WERI-Rb-1 (cell line): ENCODE data around the gene LIMS1.

ENCODE experiments used
- DNase-seq: peaks from one replicate; pipeline ENCODE4 v3.0.0-alpha.2; 2020
- H3K27ac ChIP-seq: fragments of 250-450 bp; sonication (Bioruptor Pico); 2 replicates; pipeline ENCODE4 v1.5.1; 2020; ENCODE audit warnings: mild to moderate bottlenecking, moderate library complexity
- H3K27me3 ChIP-seq: fragments of 250-450 bp; sonication (Bioruptor Pico); 2 replicates; pipeline ENCODE4 v1.5.1; 2021; ENCODE audit warnings: mild to moderate bottlenecking, low read depth, moderate library complexity; ENCODE audit not compliant: insufficient read depth, severe bottlenecking
- H3K36me3 ChIP-seq: fragments of 250-450 bp; sonication (Bioruptor Pico); 2 replicates; pipeline ENCODE4 v1.5.1; 2020; ENCODE audit warnings: mild to moderate bottlenecking, moderate library complexity
- H3K4me3 ChIP-seq: 2 replicates; pipeline ENCODE4 v1.5.1; 2011; ENCODE audit warnings: low read depth, mild to moderate bottlenecking, control low read depth, low read length
- H3K9me3 ChIP-seq: fragments of 250-450 bp; sonication (Bioruptor Pico); 2 replicates; pipeline ENCODE4 v1.5.1; 2021; ENCODE audit warnings: mild to moderate bottlenecking, moderate library complexity; ENCODE audit not compliant: severe bottlenecking
- TF ChIP-seq, protein P1 (sequence below): IDR thresholded peaks from 2 replicates; pipeline ENCODE4 v1.5.1; 2011; ENCODE audit warnings: low read depth, mild to moderate bottlenecking, control low read depth, inconsistent platforms, low read length

The LIMS1 gene

GRCh38 chr2:108573061-108573460, 38.8 kb downstream of the LIMS1 start:
- Histone ChIP-seq H3K27me3 (no peaks in the 10 kb centered on the region), H3K9me3 (no peaks in the 10 kb centered on the region), H3K4me3 (no peak overlapping the region), H3K36me3 (no peaks in the 10 kb centered on the region), H3K27ac (no peak overlapping the region)
- DNase-seq, result no peak
- TF ChIP-seq, protein P1, sequence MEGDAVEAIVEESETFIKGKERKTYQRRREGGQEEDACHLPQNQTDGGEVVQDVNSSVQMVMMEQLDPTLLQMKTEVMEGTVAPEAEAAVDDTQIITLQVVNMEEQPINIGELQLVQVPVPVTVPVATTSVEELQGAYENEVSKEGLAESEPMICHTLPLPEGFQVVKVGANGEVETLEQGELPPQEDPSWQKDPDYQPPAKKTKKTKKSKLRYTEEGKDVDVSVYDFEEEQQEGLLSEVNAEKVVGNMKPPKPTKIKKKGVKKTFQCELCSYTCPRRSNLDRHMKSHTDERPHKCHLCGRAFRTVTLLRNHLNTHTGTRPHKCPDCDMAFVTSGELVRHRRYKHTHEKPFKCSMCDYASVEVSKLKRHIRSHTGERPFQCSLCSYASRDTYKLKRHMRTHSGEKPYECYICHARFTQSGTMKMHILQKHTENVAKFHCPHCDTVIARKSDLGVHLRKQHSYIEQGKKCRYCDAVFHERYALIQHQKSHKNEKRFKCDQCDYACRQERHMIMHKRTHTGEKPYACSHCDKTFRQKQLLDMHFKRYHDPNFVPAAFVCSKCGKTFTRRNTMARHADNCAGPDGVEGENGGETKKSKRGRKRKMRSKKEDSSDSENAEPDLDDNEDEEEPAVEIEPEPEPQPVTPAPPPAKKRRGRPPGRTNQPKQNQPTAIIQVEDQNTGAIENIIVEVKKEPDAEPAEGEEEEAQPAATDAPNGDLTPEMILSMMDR, result no peak

GRCh38 chr2:108574332-108574731, 40.1 kb downstream of the LIMS1 start:
- no peak overlapping the region for H3K27ac ChIP-seq
- no peaks in the 10 kb centered on the region for H3K27me3 ChIP-seq
- TF ChIP-seq, protein P1, result no peak
- no peak overlapping the region for H3K4me3 ChIP-seq
- H3K9me3 ChIP-seq, result no peaks in the 10 kb centered on the region
- no peaks in the 10 kb centered on the region for H3K36me3 ChIP-seq
- no peak for DNase-seq

- no peaks in the 10 kb centered on the region for H3K36me3 ChIP-seq
- H3K27ac ChIP-seq, result no peak overlapping the region
- H3K27me3 ChIP-seq, result no peaks in the 10 kb centered on the region
- no peak for DNase-seq
- TF ChIP-seq, protein P1, result no peak
- no peak overlapping the region for H3K4me3 ChIP-seq
- H3K9me3 ChIP-seq, result no peaks in the 10 kb centered on the region
Measured at GRCh38 chr2:108575132-108575966, 41.1 kb downstream of the LIMS1 start.

GRCh38 chr2:108577099-108577498, 42.8 kb downstream of the LIMS1 start:
- Histone ChIP-seq H3K36me3 (no peaks in the 10 kb centered on the region), H3K27ac (no peak overlapping the region), H3K9me3 (no peaks in the 10 kb centered on the region), H3K27me3 (no peaks in the 10 kb centered on the region), H3K4me3 (no peak overlapping the region)
- TF ChIP-seq, protein P1, result no peak
- no peak for DNase-seq

GRCh38 chr2:108579623-108580022, 45.4 kb downstream of the LIMS1 start:
- Histone ChIP-seq H3K27ac (no peak overlapping the region), H3K9me3 (no peaks in the 10 kb centered on the region), H3K27me3 (no peaks in the 10 kb centered on the region), H3K36me3 (no peaks in the 10 kb centered on the region), H3K4me3 (no peak overlapping the region)
- TF ChIP-seq, protein P1, result no peak
- no peak for DNase-seq

DNA sequence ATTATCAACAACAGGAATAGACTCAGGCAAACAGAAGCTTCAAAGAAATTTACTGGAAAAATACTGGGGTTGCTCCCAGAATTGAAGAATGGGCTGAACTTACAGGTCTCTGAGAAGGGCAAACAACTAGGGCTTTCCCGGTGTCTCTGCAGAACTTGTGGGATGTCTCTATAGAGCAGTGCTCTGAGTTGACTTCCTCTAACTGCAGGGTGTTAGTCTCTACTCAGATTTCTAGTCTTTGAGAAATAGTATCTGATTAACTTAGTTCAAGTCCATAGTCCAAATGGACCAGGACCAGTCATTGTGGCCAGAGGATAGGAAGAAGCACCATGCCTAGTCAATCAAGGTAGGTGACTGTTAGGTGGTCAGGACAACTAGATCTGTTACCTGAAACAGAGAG, 45.8 kb downstream of the LIMS1 start:
- Histone ChIP-seq H3K9me3 (no peaks in the 10 kb centered on the region), H3K27me3 (no peaks in the 10 kb centered on the region), H3K4me3 (no peak overlapping the region), H3K27ac (no peak overlapping the region), H3K36me3 (no peaks in the 10 kb centered on the region)
- TF ChIP-seq, protein P1, result no peak
- no peak for DNase-seq
